GM12878 (cell line): ENCODE measurements around the gene HS6ST1. TPM values are rescaled to one million over a fixed set of nuclear protein-coding genes. Genes with fewer than 3 reads are reported as not detected.

Source experiments
- ATAC-seq: fragments of 200-7000 bp; cut with Tn5 transposase; 3 replicates; pipeline ENCODE4 v1.9.1; 2020; ENCODE audit warnings: mild to moderate bottlenecking, moderate library complexity
- BruUV-seq: library from RNA; stranded (reverse); fragments of 400-500 nt; replicated peaks from 2 replicates; lab custom pipeline; 2021; lab: Mats Ljungman, UMichigan
- CTCF ChIA-PET: fragments of 300-600 bp; sonication (Branson Sonifier 250); formaldehyde crosslinking; extraction: SDS; loops from one replicate; lab custom pipeline; 2021; ENCODE audit warnings: inconsistent platforms; lab: Yijun Ruan, JAX
- POLR2A ChIA-PET: fragments of 350-600 bp; formaldehyde crosslinking; extraction: SDS; loops from one replicate; lab custom pipeline; 2021; ENCODE audit warnings: inconsistent platforms; lab: Charles Lee
- RAD21 ChIA-PET: fragments of 300-600 bp; sonication (Branson Sonifier 250); formaldehyde crosslinking; loops from one replicate; lab custom pipeline; 2023; ENCODE audit warnings: antibody characterized with exemption; ENCODE audit not compliant: unreplicated experiment; lab: Charles Lee
- SMC1A ChIA-PET: fragments of 300-600 bp; sonication (Branson Sonifier 250); formaldehyde crosslinking; loops from one replicate; lab custom pipeline; 2023; ENCODE audit not compliant: unreplicated experiment, uncharacterized antibody; lab: Charles Lee
- DNase-seq: peaks from one replicate; pipeline ENCODE4 v3.0.0-alpha.2; 2011; ENCODE audit warnings: low read depth, low spot score
- FAIRE-seq: peaks from 3 replicates; lab custom pipeline; 2011; peaks lifted over from hg19 to GRCh38; lab: Jason Lieb, UNC
- H2AFZ ChIP-seq: 2 replicates; pipeline ENCODE4 v1.6.0; 2011; ENCODE audit warnings: low read depth, low read length, control low read depth; ENCODE audit not compliant: control insufficient read depth
- H3K27ac ChIP-seq: 2 replicates; pipeline ENCODE4 v1.5.1; 2011; ENCODE audit warnings: control low read depth; ENCODE audit not compliant: control insufficient read depth, insufficient read depth
- H3K27me3 ChIP-seq, 2 experiments: replicated peaks in 1 of 2; 2 replicates each; pipeline versions ENCODE4 v1.6.0 to v1.6.1; 2011; ENCODE audit warnings: low read length in 1 of 2; ENCODE audit not compliant: control insufficient read depth in 2 of 2, insufficient read depth in 2 of 2
- H3K36me3 ChIP-seq, 2 experiments: 2 replicates each; pipeline ENCODE4 v1.5.1; 2011; ENCODE audit warnings: low read length in 1 of 2; ENCODE audit not compliant: control insufficient read depth in 2 of 2, insufficient read depth in 2 of 2
- H3K4me1 ChIP-seq: 2 replicates; pipeline ENCODE4 v1.6.1; 2011; ENCODE audit warnings: mild to moderate bottlenecking, low read length, moderate library complexity, mixed read lengths; ENCODE audit not compliant: control insufficient read depth, insufficient read depth
- H3K4me2 ChIP-seq: 2 replicates; pipeline ENCODE4 v1.6.0; 2011; ENCODE audit warnings: control low read depth; ENCODE audit not compliant: control insufficient read depth, insufficient read depth
- H3K4me3 ChIP-seq: fragments of 200-600 bp; sonication (generic); 2 replicates; pipeline ENCODE4 v1.5.1; 2016
- H3K79me2 ChIP-seq: 2 replicates; pipeline ENCODE4 v1.6.0; 2011; ENCODE audit warnings: low read length; ENCODE audit not compliant: control insufficient read depth, insufficient read depth
- H3K9ac ChIP-seq: 2 replicates; pipeline ENCODE4 v1.8.0; 2011; ENCODE audit warnings: low read length, control low read depth, mixed read lengths; ENCODE audit not compliant: control insufficient read depth, insufficient read depth
- H3K9me3 ChIP-seq: replicated peaks from 3 replicates; pipeline ENCODE4 v1.5.1; 2011; ENCODE audit warnings: mild to moderate bottlenecking, low read length; ENCODE audit not compliant: control insufficient read depth, insufficient read depth
- H4K20me1 ChIP-seq: 2 replicates; pipeline ENCODE4 v1.6.0; 2011; ENCODE audit not compliant: control insufficient read depth, insufficient read depth
- BRCA1 ChIP-seq: IDR thresholded peaks from 2 replicates; pipeline ENCODE4 v1.6.1; 2011; ENCODE audit warnings: low read depth, low read length, improper control_type of control experiment
- CBX3 ChIP-seq: fragments of 200-600 bp; sonication (generic); IDR thresholded peaks from 2 replicates; pipeline ENCODE4 v1.6.1; 2016; ENCODE audit warnings: low read depth, borderline replicate concordance
- EED ChIP-seq: sonication (generic); IDR thresholded peaks from 2 replicates; pipeline ENCODE4 v1.6.1; 2016; ENCODE audit warnings: antibody characterized with exemption, low read depth
- FOXM1 ChIP-seq: IDR thresholded peaks from 2 replicates; pipeline ENCODE4 v1.6.1; 2012; ENCODE audit warnings: low read depth, mild to moderate bottlenecking, inconsistent platforms, low read length, moderate library complexity
- NFYB ChIP-seq: IDR thresholded peaks from 2 replicates; pipeline ENCODE4 v1.6.1; 2011; ENCODE audit warnings: low read depth, mild to moderate bottlenecking, low read length, improper control_type of control experiment, moderate library complexity; ENCODE audit not compliant: insufficient read depth
- RBBP5 ChIP-seq: fragments of 200-600 bp; sonication (generic); conservative IDR thresholded peaks from 2 replicates; pipeline ENCODE4 v1.6.1; 2016
- ZNF207 ChIP-seq: fragments of 450-650 bp; IDR thresholded peaks from 2 replicates; pipeline ENCODE4 v1.6.1; 2014; ENCODE audit warnings: antibody characterized with exemption, mild to moderate bottlenecking, borderline replicate concordance
- ZNF384 ChIP-seq: IDR thresholded peaks from 2 replicates; pipeline ENCODE4 v1.6.1; 2012; ENCODE audit warnings: low read depth, mild to moderate bottlenecking, low read length, improper control_type of control experiment, borderline replicate concordance
- WGBS: methylation state at CpG from one replicate; pipeline ENCODE4 v1.1.6; 2016; ENCODE audit warnings: low lambda C conversion rate; ENCODE audit not compliant: insufficient replicate concordance, insufficient coverage; ENCODE audit errors: missing lambda C conversion rate; 5-methylcytosine and 5-hydroxymethylcytosine counted together
- in situ Hi-C: fragments of 300-500 bp; cut with MboI; formaldehyde crosslinking; loops from 9 replicates; pipeline ENCODE4 v1.14.3; 2018; ENCODE audit warnings: mixed read lengths
- intact Hi-C: fragments of 100-400 bp; cut with micrococcal nuclease; formaldehyde crosslinking; loops from one replicate; pipeline ENCODE4 v1.14.2; 2022; ENCODE audit not compliant: unreplicated experiment
- polyA plus RNA-seq, 11 experiments: library from polyadenylated mRNA; depleted of rRNA in 4 of 11; unstranded in 6 of 11; stranded (reverse) in 5 of 11; fragments of >200 nt; fragmentation: Nextera tagmentation in 4 of 11; fragmentation: Illumina TruSeq in 1 of 11; extraction: Ambion mirVana in 4 of 11; extraction: Trizol in 1 of 11; gene quantifications; 1 replicate in 1 of 11; 2 replicates in 10 of 11; pipeline versions ENCODE4 v1.2.1 to v1.2.3, GENCODE V29; 2011 to 2016; ENCODE audit warnings: inconsistent platforms in 2 of 11, missing spikeins in 2 of 11, low read depth in 1 of 11
- total RNA-seq, 4 experiments: library from RNA; depleted of rRNA in 3 of 4; stranded (reverse); fragments of >200 nt in 3 of 4; fragmentation: Illumina TruSeq in 1 of 4; extraction: Trizol in 1 of 4; gene quantifications; 2 replicates each; pipeline versions ENCODE4 v1.2.1 to v1.2.3, GENCODE V29; 2013 to 2021
- TF ChIP-seq, protein P1 (sequence below): fragments of 450-650 bp; IDR thresholded peaks from 2 replicates; pipeline ENCODE4 v1.6.1; 2018; ENCODE audit warnings: mild to moderate bottlenecking, low read depth, moderate library complexity; ENCODE audit not compliant: partially characterized antibody
- TF ChIP-seq, protein P2 (sequence below): fragments of 150-350 bp; IDR thresholded peaks from 2 replicates; pipeline ENCODE4 v1.6.1; 2014; ENCODE audit warnings: mild to moderate bottlenecking, low read depth, low read length
- TF ChIP-seq, protein P3 (sequence below): IDR thresholded peaks from 2 replicates; pipeline ENCODE4 v1.6.1; 2011; ENCODE audit warnings: borderline replicate concordance, low read depth, mild to moderate bottlenecking, moderate library complexity, low read length; ENCODE audit not compliant: insufficient read depth, poor library complexity, severe bottlenecking
- TF ChIP-seq, protein P4 (sequence below): fragments of 450-650 bp; IDR thresholded peaks from 2 replicates; pipeline ENCODE4 v1.6.1; 2017; ENCODE audit warnings: mild to moderate bottlenecking

Gene HS6ST1
- total and polyA plus RNA-seq, 10 of the 15 experiments (the other 5 are each of a cell fraction or from before 2014, with no cell fraction given), result 0.48 to 17.0 (median 4.7) TPM

DNA sequence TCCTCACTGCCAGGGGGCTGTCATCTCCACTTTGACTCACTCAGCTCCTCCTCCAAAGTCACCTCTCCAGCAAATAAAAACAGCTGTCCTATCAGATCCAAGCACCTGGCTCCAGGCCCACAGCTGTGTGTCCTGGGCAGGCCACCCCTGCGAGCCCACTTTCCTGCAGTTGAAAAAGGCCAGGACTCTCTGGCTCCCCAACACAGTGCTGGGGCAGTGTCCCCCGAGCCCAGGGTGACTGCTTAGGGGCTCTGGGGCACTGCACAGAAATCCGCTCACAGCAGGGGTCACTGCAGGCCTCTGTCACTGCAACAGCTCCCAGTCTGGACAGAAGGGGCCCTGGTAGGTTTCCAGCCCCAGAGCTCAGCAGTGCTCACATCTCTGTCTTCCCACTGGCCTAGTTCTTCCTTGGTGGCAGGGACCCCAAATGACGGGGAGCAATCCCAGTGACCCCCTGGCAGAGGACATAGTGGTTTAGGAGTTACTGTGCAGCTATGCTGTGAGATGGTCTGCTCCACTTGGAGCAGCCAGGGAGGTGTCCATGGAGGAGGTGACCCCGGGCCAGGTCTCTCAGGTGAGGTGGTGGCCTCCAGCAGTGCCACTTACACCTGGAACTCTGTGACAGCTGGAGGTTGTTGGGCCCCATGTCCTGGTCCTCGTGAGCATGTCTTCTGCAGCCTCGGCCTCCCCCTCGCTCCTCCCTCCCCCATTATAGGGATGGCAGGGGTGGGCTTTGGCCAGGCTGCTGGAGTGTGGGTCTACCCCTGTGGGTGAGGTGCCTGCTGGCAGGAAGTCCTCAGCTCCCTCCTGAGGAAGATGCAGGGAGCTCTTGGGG lies 35.5 kb downstream of the HS6ST1 start (continued):
- TF ChIP-seq, protein P1, sequence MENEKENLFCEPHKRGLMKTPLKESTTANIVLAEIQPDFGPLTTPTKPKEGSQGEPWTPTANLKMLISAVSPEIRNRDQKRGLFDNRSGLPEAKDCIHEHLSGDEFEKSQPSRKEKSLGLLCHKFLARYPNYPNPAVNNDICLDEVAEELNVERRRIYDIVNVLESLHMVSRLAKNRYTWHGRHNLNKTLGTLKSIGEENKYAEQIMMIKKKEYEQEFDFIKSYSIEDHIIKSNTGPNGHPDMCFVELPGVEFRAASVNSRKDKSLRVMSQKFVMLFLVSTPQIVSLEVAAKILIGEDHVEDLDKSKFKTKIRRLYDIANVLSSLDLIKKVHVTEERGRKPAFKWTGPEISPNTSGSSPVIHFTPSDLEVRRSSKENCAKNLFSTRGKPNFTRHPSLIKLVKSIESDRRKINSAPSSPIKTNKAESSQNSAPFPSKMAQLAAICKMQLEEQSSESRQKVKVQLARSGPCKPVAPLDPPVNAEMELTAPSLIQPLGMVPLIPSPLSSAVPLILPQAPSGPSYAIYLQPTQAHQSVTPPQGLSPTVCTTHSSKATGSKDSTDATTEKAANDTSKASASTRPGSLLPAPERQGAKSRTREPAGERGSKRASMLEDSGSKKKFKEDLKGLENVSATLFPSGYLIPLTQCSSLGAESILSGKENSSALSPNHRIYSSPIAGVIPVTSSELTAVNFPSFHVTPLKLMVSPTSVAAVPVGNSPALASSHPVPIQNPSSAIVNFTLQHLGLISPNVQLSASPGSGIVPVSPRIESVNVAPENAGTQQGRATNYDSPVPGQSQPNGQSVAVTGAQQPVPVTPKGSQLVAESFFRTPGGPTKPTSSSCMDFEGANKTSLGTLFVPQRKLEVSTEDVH, result no peak
- TF ChIP-seq, all 136 proteins: peak for 0

DNA sequence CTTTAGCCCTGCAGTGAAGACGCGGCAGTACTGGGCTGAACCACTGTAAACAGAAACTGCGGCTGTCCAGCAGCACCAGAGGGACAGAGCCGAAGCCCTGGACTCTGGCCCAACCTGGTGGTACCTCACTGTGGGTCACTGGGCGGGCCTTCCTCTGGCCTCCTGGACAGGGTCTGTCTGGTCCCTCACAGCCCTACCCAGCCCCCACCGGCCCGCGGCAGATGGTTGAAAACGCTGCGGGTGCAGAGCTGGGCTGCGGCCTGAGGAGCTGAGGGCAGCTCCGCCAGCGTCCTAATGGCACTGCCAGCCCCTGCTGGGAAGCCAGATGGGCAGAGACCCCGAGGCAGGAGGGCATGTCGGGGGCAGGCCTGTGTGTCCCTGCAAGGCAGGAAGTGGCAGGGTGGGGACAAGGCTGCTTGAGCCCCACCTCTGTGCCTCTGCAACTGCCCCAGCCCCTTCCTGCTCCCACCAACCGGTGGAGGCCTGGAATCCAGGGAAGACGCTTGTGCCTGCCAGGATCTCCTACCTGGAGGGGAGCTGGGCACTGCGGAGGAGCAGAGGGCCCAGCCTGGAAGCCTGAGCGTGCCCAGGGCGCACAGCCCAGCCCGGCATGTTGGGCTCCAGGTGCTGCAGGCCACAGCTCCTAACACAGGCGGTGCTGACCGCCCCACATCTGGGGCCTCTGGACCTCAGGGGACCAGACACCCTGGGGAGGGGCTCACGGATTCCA lies 36.3 kb downstream of the HS6ST1 start:
- FAIRE-seq (no peak), DNase-seq (no peak), ATAC-seq (no peak)
- H3K79me2 ChIP-seq, result no peaks in the 10 kb centered on the region
- peaks cover 0 to 3% of the 10 kb centered on the region in 2 experiments; a peak in 2 of 4 replicates for H3K36me3 ChIP-seq
- no peaks in the 10 kb centered on the region for H3K9me3 ChIP-seq
- in situ Hi-C loops (no loop called here), intact Hi-C loops (no loop called here)
- H4K20me1 ChIP-seq, result no peaks in the 10 kb centered on the region; the same call in 1 of the 2 replicates
- no peak overlapping the region for H2AFZ ChIP-seq
- no peaks in the 10 kb centered on the region for H3K4me1 ChIP-seq
- ChIA-PET POLR2A (no interaction called here), SMC1A (no interaction called here), CTCF (no interaction called here), RAD21 (no interaction called here)
- no TSS peak for BruUV-seq
- H3K4me3 ChIP-seq, result no peak overlapping the region
- H3K27me3 ChIP-seq, result no peaks in the 10 kb centered on the region
- no peak overlapping the region for H3K9ac ChIP-seq
- no peak overlapping the region for H3K4me2 ChIP-seq
- 85% methylated on average over 24 of the region's 24 CpGs for WGBS
- no peak overlapping the region for H3K27ac ChIP-seq
- TF ChIP-seq, protein P2, sequence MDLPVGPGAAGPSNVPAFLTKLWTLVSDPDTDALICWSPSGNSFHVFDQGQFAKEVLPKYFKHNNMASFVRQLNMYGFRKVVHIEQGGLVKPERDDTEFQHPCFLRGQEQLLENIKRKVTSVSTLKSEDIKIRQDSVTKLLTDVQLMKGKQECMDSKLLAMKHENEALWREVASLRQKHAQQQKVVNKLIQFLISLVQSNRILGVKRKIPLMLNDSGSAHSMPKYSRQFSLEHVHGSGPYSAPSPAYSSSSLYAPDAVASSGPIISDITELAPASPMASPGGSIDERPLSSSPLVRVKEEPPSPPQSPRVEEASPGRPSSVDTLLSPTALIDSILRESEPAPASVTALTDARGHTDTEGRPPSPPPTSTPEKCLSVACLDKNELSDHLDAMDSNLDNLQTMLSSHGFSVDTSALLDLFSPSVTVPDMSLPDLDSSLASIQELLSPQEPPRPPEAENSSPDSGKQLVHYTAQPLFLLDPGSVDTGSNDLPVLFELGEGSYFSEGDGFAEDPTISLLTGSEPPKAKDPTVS, result no peak
- TF ChIP-seq FOXM1 (no peak), NFYB (no peak), BRCA1 (no peak), CBX3 (no peak), EED (no peak), ZNF384 (no peak), ZNF207 (no peak), RBBP5 (no peak)
- TF ChIP-seq, protein P3, sequence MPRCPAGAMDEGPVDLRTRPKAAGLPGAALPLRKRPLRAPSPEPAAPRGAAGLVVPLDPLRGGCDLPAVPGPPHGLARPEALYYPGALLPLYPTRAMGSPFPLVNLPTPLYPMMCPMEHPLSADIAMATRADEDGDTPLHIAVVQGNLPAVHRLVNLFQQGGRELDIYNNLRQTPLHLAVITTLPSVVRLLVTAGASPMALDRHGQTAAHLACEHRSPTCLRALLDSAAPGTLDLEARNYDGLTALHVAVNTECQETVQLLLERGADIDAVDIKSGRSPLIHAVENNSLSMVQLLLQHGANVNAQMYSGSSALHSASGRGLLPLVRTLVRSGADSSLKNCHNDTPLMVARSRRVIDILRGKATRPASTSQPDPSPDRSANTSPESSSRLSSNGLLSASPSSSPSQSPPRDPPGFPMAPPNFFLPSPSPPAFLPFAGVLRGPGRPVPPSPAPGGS, result no peak
- TF ChIP-seq, protein P4, sequence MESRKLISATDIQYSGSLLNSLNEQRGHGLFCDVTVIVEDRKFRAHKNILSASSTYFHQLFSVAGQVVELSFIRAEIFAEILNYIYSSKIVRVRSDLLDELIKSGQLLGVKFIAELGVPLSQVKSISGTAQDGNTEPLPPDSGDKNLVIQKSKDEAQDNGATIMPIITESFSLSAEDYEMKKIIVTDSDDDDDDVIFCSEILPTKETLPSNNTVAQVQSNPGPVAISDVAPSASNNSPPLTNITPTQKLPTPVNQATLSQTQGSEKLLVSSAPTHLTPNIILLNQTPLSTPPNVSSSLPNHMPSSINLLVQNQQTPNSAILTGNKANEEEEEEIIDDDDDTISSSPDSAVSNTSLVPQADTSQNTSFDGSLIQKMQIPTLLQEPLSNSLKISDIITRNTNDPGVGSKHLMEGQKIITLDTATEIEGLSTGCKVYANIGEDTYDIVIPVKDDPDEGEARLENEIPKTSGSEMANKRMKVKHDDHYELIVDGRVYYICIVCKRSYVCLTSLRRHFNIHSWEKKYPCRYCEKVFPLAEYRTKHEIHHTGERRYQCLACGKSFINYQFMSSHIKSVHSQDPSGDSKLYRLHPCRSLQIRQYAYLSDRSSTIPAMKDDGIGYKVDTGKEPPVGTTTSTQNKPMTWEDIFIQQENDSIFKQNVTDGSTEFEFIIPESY, result no peak
